ENCODE results near the gene PEAK1.

Gene PEAK1

DNA sequence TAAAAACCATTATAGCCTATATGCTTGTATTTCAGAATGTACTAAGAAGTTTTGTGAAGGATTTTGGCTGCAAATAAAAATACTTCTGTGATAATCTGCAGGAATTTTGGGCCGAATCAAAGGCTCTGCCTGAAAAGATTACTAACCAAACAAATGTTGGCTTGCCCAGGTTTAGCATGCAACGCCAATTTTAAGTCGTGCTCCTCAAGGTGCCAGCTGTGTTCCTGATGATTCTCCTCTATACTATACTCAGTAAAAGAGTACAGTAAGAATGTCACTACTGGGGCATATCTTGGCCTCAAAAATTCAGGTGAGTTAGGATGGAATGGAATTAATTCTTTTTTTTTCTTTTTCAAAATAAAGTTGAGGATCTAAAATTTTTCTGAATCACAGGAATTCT, 198.2 kb downstream of the PEAK1 start:
- no peak overlapping the region for H3K4me3 ChIP-seq

DNA sequence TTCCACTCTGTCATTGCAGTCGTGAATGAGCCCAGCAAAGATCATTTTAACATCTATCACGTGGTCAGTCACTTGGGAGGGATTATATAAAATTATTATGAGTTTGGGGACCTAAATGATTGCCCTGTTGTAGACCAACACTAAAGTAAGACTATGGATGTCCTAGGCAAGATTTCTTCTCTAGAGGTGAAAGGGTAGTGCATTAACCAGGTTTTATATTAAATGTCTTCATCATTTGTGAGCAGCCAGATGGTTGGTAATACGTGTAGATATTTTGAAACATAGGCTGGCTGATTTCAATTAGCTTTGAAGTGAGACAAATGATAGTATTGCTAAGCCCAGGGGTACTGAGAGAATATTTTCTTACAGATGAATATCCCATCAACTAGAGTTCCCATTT, 198.7 kb downstream of the PEAK1 start:
- Histone ChIP-seq H3K27ac (no peak overlapping the region), H3K4me3 (no peak overlapping the region)
- DNase-seq (ENCODE audit: low spot score), result no peak
- TF ChIP-seq, protein P1, sequence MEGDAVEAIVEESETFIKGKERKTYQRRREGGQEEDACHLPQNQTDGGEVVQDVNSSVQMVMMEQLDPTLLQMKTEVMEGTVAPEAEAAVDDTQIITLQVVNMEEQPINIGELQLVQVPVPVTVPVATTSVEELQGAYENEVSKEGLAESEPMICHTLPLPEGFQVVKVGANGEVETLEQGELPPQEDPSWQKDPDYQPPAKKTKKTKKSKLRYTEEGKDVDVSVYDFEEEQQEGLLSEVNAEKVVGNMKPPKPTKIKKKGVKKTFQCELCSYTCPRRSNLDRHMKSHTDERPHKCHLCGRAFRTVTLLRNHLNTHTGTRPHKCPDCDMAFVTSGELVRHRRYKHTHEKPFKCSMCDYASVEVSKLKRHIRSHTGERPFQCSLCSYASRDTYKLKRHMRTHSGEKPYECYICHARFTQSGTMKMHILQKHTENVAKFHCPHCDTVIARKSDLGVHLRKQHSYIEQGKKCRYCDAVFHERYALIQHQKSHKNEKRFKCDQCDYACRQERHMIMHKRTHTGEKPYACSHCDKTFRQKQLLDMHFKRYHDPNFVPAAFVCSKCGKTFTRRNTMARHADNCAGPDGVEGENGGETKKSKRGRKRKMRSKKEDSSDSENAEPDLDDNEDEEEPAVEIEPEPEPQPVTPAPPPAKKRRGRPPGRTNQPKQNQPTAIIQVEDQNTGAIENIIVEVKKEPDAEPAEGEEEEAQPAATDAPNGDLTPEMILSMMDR (IDR thresholded peaks at IDR 0.05), result no peak

More for the DNA sequence above, 198.2 kb downstream of the PEAK1 start:
- H3K27ac ChIP-seq, result no peak overlapping the region
- no peak for DNase-seq (ENCODE audit: low spot score)
- TF ChIP-seq, protein P1 (IDR thresholded peaks at IDR 0.05), result no peak

DNA sequence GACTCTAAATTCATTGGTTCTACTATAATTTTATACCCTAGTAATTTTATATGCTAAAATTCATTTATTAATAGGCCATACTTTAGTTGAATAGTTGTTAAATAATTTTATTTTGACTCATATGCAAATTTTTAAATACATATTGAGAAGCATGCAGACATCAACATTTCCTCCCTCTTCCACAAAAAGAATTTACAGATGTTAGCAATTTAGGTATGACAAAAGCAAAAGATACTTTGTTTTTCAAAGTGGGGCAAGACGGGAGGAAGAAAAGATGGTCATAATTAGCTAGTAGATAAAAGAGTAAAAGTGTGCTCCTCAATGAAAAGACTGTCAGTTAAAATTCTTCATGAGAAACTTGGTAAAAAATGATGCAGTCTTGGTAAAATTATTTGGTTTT, 200.1 kb downstream of the PEAK1 start:
- no peak for DNase-seq (ENCODE audit: low spot score)
- no peak overlapping the region for H3K4me3 ChIP-seq
- TF ChIP-seq, protein P1 (IDR thresholded peaks at IDR 0.05), result no peak
- no peak overlapping the region for H3K27ac ChIP-seq

DNA sequence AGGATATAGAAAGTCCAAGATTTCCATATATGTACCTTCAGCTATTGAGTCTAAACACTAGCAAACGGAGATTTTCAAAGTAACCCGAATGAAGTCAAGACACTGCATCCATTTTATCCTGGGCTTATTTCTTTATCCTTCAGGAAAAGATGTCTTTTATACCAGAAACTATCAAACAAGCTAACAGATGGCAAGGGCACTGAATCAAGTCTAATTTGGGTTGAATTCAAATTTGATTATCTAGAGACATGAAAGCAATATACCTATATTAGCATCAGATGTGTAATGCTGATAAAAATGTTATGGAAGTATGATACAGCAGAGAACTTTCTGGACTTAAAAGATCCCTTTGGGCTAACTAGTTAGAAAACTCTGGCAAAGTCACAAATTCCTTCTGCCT, 210.7 kb downstream of the PEAK1 start:
- no peak for DNase-seq (ENCODE audit: low spot score)
- H3K4me3 ChIP-seq, result no peak overlapping the region
- TF ChIP-seq, protein P1 (IDR thresholded peaks at IDR 0.05), result no peak
- no peak overlapping the region for H3K27ac ChIP-seq

DNA sequence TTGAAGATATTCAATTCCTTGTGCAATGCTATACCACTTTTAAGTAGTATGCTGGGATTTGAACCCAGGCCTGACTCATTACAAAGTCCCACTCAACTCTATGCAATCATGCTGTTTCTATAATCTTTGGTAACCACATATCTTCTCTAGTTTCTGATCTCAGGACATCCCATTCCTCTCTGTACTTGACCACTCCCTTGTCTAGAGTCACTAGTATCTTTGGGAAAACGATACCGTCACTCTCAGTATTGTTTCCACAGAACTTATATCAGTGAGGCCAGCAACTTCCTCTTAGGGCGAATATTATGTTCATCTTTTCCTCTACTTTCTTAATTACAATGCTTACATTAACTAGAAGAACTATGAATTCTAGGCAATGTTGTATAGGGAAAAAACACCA, 211.7 kb downstream of the PEAK1 start:
- Histone ChIP-seq H3K4me3 (no peak overlapping the region), H3K27ac (no peak overlapping the region)
- DNase-seq (ENCODE audit: low spot score), result no peak
- TF ChIP-seq, protein P1 (IDR thresholded peaks at IDR 0.05), result no peak

DNA sequence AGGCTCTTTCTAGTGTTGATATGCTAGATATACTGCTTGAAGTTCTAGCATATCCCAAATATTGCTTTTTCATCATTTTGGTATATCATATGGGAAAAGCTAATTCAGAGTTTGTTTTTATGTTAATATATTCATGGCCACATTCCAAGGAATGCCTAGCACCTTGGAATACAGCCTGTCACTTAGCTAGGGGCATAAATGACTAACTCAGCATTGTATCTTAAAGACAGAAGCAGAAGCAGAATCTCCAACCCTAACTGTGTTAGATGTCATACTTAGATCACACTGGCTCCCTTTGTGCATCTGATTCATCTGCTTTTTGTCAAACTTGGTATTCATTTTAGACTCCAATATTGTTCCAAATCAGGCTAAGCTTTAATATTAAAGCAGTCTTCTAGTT, 218.2 kb downstream of the PEAK1 start:
- no peak overlapping the region for H3K4me3 ChIP-seq
- TF ChIP-seq, protein P1 (IDR thresholded peaks at IDR 0.05), result no peak
- no peak overlapping the region for H3K27ac ChIP-seq
- DNase-seq (ENCODE audit: low spot score), result no peak

DNA sequence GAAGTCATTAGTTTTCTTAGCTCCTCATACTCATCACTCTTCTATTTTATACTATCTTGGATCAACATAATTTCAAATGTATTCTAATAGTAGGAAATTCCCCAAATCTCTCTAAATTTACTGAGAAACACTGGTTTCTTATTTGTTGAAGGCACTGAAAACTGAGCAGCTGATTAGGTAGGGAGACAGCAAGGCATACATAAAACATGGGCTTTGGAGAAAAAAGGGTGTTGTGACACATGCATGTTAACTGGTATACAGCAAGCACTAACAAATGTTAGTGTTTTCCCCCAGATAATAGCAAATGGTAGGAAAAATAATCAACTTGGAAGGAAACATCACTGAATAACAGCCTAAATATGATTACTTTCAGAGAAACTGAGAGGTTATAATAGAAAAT, 223.5 kb downstream of the PEAK1 start:
- TF ChIP-seq, protein P1 (IDR thresholded peaks at IDR 0.05), result no peak
- DNase-seq (ENCODE audit: low spot score), result no peak
- Histone ChIP-seq H3K4me3 (no peak overlapping the region), H3K27ac (no peak overlapping the region)

All from coronary artery (tissue), 2 donors.